ENCODE measurements around the gene GPR31.

DNA sequence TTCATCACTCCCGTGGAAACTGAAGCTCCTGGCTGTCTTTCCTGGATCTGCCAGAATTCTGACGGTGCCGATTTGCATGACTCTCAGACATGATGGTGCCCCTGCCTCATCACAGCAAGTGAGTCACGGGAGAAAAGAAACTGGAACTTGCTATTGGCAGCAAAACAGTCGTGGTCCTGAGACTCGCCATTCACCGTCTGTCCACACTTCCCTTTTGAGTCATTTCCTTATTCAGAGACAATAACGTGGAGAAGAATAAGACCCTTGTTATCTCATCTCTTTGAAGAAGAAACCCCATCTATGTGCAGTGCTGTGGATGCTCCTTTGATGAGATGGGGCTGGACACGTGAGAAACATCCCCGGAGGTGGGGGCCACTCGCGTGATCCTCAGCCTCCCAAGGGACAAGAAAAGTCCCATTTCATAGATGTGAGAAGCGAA is 4.2 kb downstream of the GPR31 start:
- TF ChIP-seq, protein P1, sequence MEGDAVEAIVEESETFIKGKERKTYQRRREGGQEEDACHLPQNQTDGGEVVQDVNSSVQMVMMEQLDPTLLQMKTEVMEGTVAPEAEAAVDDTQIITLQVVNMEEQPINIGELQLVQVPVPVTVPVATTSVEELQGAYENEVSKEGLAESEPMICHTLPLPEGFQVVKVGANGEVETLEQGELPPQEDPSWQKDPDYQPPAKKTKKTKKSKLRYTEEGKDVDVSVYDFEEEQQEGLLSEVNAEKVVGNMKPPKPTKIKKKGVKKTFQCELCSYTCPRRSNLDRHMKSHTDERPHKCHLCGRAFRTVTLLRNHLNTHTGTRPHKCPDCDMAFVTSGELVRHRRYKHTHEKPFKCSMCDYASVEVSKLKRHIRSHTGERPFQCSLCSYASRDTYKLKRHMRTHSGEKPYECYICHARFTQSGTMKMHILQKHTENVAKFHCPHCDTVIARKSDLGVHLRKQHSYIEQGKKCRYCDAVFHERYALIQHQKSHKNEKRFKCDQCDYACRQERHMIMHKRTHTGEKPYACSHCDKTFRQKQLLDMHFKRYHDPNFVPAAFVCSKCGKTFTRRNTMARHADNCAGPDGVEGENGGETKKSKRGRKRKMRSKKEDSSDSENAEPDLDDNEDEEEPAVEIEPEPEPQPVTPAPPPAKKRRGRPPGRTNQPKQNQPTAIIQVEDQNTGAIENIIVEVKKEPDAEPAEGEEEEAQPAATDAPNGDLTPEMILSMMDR (IDR thresholded peaks at IDR 0.05), result no peak
- TF ChIP-seq EP300 (IDR thresholded peaks at IDR 0.05) (no peak), POLR2A (IDR thresholded peaks at IDR 0.05) (no peak), POLR2AphosphoS5 (IDR thresholded peaks at IDR 0.05) (no peak)

All from sigmoid colon (tissue), 4 donors.